ENCODE results near the gene MED10. TPM values are rescaled to one million over a fixed set of nuclear protein-coding genes. Genes with fewer than 3 reads are reported as not detected.

MED10 gene
- total RNA-seq, 2 experiments from 2014 or later: 97.2 to 98.0 TPM

DNA sequence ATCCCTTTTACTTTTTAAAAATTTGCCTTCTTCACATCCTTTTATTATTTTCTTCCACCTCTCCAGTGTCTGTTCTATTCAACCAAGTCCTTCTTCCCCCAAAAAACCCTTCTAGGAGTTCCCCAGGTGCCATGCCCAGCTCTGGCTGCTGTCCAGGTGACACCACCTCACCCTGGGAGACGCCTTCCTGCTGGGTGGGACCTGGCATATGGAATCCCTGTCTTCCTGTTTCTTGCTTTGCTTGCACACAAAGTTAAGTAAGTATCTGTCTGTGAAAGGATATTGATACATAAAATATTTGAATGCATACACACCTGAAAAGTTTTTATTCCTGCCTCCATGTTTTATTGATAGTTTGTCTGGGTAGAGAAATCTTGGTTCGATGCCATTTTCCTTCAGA, 23.1 kb upstream of the MED10 start:
- intact Hi-C loops (cut with DNase I, micrococcal nuclease): no loop called here
- Mint-ChIP-seq H3K4me1 (ENCODE audit: low read depth) (no peaks in the 10 kb centered on the region), H3K36me3 (ENCODE audit: low read depth) (no peaks in the 10 kb centered on the region), H3K9me3 (no peaks in the 10 kb centered on the region), H3K27ac (no peak overlapping the region), H3K27me3 (peaks cover 19% of the 10 kb centered on the region), H3K4me3 (no peak overlapping the region)
- no peaks in the 10 kb centered on the region for H3K9me3 ChIP-seq (ENCODE audit: control insufficient read depth in 1 of 2, insufficient read depth in 1 of 2, low read length in 2 of 2)
- no peak overlapping the region for H3K27ac ChIP-seq (ENCODE audit: low read depth in 1 of 2, low read length in 2 of 2)
- peaks cover 0 to 6% of the 10 kb centered on the region in 2 experiments for H3K27me3 ChIP-seq (ENCODE audit: control insufficient read depth in 1 of 2, insufficient read depth in 2 of 2, low read length in 2 of 2)
- TF ChIP-seq, protein P1, sequence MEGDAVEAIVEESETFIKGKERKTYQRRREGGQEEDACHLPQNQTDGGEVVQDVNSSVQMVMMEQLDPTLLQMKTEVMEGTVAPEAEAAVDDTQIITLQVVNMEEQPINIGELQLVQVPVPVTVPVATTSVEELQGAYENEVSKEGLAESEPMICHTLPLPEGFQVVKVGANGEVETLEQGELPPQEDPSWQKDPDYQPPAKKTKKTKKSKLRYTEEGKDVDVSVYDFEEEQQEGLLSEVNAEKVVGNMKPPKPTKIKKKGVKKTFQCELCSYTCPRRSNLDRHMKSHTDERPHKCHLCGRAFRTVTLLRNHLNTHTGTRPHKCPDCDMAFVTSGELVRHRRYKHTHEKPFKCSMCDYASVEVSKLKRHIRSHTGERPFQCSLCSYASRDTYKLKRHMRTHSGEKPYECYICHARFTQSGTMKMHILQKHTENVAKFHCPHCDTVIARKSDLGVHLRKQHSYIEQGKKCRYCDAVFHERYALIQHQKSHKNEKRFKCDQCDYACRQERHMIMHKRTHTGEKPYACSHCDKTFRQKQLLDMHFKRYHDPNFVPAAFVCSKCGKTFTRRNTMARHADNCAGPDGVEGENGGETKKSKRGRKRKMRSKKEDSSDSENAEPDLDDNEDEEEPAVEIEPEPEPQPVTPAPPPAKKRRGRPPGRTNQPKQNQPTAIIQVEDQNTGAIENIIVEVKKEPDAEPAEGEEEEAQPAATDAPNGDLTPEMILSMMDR (IDR thresholded peaks at IDR 0.05): no peak
- CTCF ChIA-PET: no interaction called here
- POLR2A ChIA-PET: no interaction called here
- no peaks in the 10 kb centered on the region for H3K36me3 ChIP-seq (ENCODE audit: insufficient read depth, low read length)
- H3K4me1 ChIP-seq (ENCODE audit: insufficient read depth, low read length): no peaks in the 10 kb centered on the region
- ATAC-seq (ENCODE audit: poor library complexity) (no peak), DNase-seq (no peak)
- no peak overlapping the region for H3K4me3 ChIP-seq (ENCODE audit: low read length)

DNA sequence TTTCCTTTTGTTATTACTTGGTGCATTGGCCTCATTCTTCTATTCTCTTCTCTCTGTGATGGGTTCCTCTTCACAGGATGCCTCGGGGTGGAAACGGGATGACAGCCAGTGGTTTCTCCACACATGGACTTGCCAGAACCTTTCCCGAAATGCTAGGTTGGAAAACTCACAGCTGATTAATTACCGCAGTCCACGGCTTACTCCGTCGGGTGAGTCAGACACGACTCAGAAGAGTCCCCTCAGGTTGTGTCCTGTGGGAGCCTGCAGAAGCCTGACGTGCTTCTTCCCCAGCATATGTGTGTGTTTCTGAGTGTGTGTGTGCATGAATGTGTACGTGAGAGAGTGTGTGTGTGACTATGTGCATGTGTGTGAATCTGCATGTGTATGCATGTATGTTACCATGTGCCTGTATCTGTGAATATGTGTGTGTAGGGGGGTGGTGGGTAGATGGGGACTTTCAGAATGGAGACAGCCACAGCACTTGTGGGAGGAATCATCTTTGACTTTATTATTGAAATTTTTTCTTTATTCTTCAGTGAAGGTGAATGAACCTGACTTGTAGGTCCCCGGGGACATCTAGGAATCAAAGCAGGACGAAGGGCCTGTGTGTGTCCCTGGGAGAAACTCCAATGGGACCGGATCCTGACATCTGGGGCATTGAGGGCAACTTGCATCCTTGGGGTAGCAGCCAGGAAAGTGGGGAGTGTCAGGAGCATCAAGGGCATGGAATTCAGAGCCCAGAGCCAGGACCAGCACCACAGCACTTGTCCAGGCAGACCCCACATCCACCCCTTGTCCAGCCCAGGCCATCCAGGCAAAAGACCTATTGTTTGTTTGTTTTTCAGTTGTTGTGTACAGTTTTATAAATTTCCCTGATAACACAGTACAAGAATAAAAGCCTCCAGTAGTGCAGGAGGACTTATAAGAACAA, 21.9 kb upstream of the MED10 start:
- CTCF ChIA-PET: no interaction called here
- no peaks in the 10 kb centered on the region for H3K9me3 ChIP-seq (ENCODE audit: control insufficient read depth in 1 of 2, insufficient read depth in 1 of 2, low read length in 2 of 2)
- H3K9me3 Mint-ChIP-seq: no peaks in the 10 kb centered on the region
- no peaks in the 10 kb centered on the region for H3K36me3 Mint-ChIP-seq (ENCODE audit: low read depth)
- DNase-seq (no peak), ATAC-seq (ENCODE audit: poor library complexity) (no peak)
- intact Hi-C loops (cut with DNase I, micrococcal nuclease): no loop called here
- no peaks in the 10 kb centered on the region for H3K36me3 ChIP-seq (ENCODE audit: insufficient read depth, low read length)
- no peak overlapping the region for H3K4me3 ChIP-seq (ENCODE audit: low read length)
- H3K4me3 Mint-ChIP-seq: no peak overlapping the region
- H3K27me3 Mint-ChIP-seq: peaks cover 24% of the 10 kb centered on the region
- H3K27ac ChIP-seq (ENCODE audit: low read depth in 1 of 2, low read length in 2 of 2): no peak overlapping the region
- H3K4me1 ChIP-seq (ENCODE audit: insufficient read depth, low read length): no peaks in the 10 kb centered on the region
- no peak overlapping the region for H3K27ac Mint-ChIP-seq
- H3K27me3 ChIP-seq (ENCODE audit: control insufficient read depth in 1 of 2, insufficient read depth in 2 of 2, low read length in 2 of 2): peaks cover 0 to 6% of the 10 kb centered on the region in 2 experiments
- TF ChIP-seq, protein P1 (IDR thresholded peaks at IDR 0.05): no peak
- no peaks in the 10 kb centered on the region for H3K4me1 Mint-ChIP-seq (ENCODE audit: low read depth)
- POLR2A ChIA-PET: no interaction called here

DNA sequence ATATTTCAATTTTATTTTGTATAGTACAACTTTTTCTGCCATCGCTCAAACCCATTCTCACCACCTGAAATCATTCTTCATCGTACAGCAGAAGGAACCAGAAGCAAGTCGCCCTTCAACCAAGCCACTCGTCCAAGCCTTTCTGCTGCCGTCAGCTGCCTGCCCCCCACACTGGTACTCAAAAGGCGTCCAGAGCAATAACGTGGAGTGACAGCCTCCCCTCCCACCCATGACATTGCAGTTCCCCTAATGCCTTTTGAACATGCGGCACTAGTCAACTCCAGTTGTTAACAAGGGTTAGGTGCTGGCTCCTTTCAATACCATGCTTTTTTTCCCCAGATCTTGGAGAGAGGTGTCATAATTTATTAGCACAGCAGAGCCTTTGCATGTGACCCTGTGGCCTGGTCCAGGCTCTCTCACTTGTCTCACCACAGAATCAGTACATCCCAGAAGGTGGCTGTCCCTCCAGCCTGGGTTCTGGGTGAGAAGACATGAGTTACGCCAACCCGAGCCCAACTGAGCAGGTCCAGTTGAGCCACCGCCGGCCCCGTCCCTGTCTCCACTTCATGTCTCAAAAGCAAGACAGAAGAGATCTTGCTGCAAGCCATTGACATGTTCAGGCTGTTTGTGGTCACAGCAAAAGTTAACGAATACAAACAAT, 20.4 kb upstream of the MED10 start:
- H3K27me3 Mint-ChIP-seq: peaks cover 29% of the 10 kb centered on the region

More for the DNA sequence above, 20.4 kb upstream of the MED10 start:
- intact Hi-C loops (cut with DNase I, micrococcal nuclease): no loop called here
- ChIA-PET POLR2A (no interaction called here), CTCF (no interaction called here)
- no peak overlapping the region for H3K4me3 Mint-ChIP-seq
- Histone ChIP-seq H3K27ac (ENCODE audit: low read depth in 1 of 2, low read length in 2 of 2) (no peak overlapping the region), H3K27me3 (ENCODE audit: control insufficient read depth in 1 of 2, insufficient read depth in 2 of 2, low read length in 2 of 2) (peaks cover 0 to 7% of the 10 kb centered on the region in 2 experiments), H3K9me3 (ENCODE audit: control insufficient read depth in 1 of 2, insufficient read depth in 1 of 2, low read length in 2 of 2) (no peaks in the 10 kb centered on the region), H3K4me1 (ENCODE audit: insufficient read depth, low read length) (no peaks in the 10 kb centered on the region), H3K4me3 (ENCODE audit: low read length) (no peak overlapping the region), H3K36me3 (ENCODE audit: insufficient read depth, low read length) (no peaks in the 10 kb centered on the region)
- no peak for ATAC-seq (ENCODE audit: poor library complexity)
- H3K27ac Mint-ChIP-seq: no peak overlapping the region
- no peak for DNase-seq
- TF ChIP-seq, protein P1 (IDR thresholded peaks at IDR 0.05): no peak
- no peaks in the 10 kb centered on the region for H3K9me3 Mint-ChIP-seq
- no peaks in the 10 kb centered on the region for H3K4me1 Mint-ChIP-seq (ENCODE audit: low read depth)
- H3K36me3 Mint-ChIP-seq (ENCODE audit: low read depth): no peaks in the 10 kb centered on the region

All from CD4-positive, alpha-beta T cell (primary cell).